HK-2 (cell line): ENCODE measurements around the gene GRIK2.

Experiments used
- DNase-seq: peaks from one replicate; pipeline ENCODE4 v3.0.0-alpha.2; 2018; ENCODE audit not compliant: unreplicated experiment

The GRIK2 gene

DNA sequence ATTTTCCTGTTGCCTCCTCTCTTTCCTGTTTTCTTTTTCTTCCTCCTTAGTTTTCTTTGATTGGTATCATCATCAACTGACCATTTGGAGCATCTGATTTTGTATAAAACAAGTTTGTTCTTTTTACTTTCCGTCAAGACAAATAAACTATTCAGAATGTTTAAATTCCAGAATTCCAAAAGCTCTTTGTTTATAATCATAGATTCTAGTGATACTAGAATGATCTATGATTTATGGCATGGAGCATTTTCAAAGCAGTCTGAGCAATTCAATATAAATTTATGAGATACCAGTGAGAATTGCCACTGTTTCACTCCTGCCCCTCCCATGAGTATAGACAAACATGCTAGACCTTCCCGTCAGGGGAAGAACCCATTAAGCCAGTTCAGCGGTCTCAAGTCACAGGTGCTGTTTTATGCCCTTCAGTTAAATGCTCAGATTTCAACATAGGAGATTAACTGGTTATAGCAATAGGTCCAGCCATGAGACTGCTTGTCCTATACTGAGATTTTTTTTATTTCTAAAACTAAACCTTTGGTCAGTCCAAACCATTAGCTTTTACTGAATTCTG, 60.7 kb downstream of the GRIK2 start:
- DNase-seq = no peak

DNA sequence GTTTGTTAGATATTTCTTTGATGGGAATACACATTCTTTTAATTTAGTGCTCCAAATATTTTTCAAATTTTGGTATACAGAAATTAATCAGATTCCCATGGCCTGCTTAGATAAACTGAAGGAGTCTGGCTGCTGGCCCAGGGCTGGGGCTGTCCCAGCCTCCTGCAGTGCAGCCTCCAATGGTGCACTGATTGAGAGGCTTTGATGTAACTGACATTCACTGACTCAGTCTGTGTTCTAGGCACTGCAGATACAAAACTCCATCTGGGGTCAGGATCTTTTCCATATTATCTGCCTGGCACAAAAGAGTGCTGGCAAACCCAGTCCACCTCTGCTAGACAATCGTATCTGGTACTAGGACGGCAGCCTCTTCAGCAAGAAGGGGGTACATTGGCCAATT, 64.8 kb downstream of the GRIK2 start:
- no peak for DNase-seq

DNA sequence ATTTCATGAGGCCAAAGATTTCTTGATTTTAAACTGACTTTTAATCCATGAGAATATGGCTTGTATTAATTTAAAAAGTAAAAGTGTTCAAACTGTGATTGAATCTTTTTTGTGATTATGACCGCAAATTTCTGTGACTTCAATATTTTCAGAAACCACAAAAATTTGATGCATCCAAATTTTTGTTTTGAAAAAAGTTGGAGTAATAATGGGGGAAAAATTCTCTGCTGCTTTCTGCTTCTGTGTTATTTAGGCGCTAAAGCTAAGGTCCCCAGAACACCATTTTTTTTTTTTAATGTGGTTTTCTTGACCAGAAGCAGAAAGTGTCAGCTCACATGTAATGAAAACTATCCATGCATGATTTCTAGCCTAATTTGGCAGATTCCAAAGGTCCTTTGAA, 65.3 kb downstream of the GRIK2 start:
- DNase-seq = no peak

DNA sequence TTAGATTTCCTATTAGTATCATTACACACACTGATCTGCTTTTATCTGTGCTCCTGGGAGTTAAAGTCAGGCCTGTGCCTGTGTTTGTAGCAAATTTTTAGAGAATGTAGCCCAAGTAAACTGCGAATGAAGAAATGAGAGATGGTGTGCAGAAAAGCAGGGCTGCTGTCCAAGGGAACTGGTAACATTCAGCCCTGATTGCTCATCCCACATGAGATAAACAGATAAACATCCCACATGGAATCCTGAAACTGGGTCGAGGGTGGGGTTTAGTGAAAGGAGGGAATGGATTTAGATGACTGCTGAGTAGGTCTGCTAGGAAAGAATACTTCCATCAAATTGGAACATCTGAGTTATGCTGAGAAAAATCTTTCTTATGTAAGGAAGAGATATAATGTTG, 69.1 kb downstream of the GRIK2 start:
- DNase-seq = no peak

DNA sequence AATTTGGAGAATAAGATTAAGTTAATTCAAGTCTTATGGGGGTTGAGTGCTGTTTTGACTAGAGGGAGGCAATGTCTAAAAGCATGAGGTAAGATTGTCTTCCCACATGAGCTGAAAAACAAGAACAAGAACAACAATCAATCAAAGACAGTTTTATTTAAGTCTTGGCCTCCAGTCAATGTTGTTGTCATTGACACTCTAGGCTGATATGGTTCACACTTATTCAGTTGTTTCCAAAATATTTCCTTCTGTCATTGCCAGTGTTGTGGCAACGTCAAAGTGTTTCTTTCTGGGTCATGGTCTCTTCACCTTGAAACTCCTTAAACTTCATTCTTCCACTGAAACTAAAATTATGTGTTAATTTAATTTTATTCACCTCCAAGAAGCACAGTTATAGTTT, 72.4 kb downstream of the GRIK2 start:
- DNase-seq = no peak

DNA sequence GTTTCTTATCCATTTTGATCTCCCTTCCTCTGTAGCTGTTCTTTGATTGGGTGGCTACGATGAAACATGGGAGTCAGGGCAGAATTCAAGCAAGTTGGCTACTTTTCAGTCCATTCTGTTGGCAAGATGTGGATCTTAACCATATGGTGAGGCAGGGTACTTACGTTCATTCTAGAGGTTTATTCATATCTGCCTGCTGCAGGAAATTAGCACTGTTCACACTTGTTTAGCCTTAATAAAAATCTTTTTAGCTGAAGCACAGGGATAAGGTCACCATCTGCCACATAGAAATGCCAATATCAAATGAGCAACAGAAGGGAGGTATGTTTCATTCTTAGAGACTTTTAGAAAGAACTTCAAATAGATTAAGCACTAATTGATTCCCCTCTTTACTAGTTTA, 83.9 kb downstream of the GRIK2 start:
- no peak for DNase-seq

DNA sequence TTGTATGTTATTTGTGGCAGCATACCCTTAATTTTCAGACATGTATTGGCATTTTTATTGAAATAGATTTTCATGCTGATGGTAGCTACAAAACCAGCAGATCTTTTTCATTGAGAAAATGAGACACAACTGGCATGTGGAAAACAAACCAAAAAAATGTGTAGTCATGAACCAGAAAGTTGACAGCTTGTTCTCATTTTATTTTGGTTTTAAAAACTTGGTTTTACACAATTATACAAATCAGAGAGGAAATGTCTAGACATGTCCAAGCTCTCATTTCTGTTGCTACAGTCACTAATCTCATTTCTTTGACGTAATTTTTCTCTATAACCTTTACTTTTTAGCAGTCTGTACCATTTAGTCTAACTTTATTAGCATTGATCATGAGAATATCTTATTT, 85.4 kb downstream of the GRIK2 start:
- no peak for DNase-seq

DNA sequence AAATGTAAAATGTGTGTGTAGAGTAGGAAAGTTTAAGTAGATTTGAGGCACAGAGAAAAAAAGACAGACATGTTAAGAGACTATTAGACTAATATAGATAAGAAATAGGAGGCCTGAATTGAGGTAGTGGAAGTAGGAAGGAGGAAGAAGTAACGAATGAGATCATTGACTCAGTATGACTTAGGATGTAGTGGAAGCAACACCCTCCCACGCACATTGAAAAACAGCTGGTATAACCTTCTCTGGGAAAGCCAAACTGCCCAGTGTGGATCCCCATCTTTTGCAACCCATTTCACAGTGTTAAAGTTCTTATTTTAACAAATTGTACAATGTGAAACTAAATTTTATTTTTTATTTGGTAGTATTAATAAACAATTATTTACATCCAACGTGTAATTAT, 89.1 kb downstream of the GRIK2 start:
- no peak for DNase-seq

DNA sequence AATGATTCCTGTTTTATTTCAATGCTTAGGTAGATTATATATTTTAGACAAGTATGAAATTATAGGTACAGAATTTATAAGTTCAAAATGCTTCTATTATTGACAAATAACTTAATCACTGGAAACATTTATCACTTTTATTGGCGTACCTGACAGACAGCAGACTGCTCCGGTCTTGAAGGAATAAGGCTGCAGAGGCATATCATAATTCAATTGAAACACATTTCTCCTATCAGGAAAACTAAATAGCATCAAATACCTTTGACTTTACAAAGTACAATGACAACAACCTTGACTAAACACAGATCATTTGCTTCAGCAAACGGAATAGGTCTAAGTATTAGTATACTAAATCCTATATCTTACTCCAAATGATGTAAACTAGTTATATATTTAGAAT, 91.3 kb downstream of the GRIK2 start:
- DNase-seq = no peak

DNA sequence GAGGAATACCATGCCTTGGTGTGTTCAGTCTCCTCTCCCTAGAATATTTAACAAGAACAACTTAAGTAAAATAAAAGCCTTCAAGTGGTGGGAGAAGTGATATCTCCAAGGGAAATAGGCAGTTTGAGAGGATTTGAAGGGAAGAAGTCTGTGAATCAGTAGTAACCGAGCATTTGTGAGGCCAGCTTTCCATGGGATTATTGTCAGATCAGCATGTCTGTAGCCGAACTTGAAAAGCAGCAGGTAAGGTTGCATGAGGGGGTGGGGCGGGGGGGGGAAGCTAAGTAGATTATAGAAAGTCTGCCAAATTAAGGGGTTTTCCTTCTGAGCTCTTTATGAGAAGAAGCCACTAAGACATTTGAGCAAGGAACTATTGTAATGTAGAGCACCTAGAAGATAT, 92.6 kb downstream of the GRIK2 start:
- DNase-seq = no peak

DNA sequence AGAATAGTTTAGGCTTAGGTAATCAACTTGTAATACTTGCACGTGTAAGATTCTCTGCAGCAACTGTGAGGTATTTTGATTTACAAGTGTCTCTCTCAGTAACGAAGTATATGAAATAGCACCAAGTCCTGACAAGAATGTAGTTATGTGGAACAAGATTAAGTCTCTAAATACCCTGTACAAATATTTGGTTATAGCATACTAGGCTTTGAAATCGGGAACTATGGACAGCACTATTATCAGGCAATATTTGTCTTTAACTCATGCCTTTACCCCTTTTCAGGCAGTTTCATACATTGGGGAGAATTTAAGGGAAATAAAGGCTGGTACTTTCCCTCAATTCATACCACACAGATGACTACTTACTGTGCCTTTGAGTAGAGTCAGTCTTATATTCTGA, 93.2 kb downstream of the GRIK2 start:
- DNase-seq = no peak

DNA sequence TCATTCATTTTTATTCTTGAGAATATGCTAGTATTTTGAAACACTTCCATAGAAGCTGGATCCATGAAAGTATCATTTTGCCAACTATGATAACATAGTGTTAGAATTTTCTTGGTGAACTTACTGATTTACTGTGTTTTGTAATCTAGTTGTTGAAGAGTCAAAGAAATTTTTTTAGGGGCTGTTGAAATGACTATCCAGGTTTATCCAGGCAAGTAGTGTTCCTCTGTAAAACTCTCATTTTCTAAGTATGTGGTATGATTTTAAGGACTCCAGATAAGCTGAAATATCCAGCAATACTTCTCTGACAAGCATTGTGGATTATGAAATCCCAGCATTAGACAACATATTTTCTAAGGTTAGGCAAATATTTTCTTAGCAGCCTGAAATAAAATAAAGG, 95.9 kb downstream of the GRIK2 start:
- no peak for DNase-seq

DNA sequence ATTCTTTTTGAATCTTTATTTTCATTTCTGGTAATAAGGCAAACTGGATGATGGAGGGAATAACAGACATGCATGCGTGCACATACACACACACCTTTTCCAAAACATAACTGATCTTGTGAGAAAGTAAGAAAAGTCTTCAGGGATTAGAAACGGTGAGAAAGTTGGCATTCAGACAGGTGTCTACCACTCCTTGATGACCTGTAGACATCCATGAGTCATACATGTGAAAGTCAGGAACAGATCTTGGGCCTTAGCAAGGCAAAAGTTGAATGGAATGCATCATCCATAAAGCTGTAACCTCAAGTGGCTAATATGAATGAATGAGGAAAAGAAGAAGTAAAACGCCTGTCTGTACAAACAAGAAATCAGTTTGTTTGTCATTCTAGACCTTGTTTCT, 97.3 kb downstream of the GRIK2 start:
- DNase-seq = no peak

DNA sequence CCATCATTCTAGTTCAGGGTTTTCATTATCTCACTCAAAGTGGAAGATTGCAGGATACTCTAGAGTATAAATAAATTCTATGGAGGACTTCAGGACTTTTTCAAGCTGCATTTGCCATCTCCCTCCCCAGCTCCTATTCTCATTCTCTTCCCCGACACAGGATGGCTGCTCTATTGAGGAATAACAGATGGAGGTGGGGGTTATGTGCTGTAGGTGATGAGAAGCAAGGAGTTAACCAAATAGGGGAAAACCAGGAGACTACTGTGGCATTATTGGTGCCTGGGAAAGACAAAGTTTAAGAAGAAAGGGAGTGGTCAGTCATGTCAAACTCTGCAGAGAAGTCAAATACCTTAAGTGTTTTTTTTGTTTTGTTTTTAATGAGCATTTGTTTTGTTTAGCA, 109.3 kb downstream of the GRIK2 start:
- DNase-seq = no peak

DNA sequence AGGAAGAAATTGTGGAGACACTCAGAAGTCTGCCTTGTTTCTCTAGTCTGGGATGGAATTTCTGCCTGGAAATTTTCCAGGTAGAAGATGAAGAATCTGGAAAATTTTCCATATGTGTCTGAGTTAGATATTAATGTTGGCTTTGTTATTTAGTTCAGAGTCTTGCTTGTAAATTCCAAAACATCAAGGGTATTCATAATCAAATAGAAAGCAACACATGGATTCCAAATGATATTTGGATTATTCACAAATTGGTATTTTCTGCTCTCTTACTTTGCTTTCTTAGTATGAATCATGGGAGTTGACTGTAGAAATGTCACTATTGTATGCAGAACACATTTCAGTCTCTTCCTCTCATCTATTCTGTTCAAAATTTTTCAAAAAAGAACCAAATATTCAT, 116.0 kb downstream of the GRIK2 start:
- no peak for DNase-seq

DNA sequence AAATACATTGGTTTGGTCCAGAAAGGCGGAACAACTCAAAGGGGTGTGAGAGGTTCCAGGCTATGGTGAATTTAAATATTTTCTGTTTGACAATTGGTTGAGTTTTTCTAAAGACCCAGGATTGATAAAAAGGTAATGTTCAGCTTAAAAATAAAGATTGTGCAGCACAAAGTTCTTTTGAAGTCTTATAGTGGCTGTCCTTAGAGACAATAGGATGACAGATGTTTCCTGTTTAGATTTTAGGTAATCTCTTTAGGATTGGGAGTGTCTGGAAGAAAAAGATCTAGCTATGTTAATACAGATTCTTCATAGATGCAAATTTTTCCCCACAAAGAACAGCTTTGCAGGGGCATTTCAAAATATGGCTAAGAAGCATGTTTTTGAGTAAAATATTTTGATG, 119.7 kb downstream of the GRIK2 start:
- no peak for DNase-seq

DNA sequence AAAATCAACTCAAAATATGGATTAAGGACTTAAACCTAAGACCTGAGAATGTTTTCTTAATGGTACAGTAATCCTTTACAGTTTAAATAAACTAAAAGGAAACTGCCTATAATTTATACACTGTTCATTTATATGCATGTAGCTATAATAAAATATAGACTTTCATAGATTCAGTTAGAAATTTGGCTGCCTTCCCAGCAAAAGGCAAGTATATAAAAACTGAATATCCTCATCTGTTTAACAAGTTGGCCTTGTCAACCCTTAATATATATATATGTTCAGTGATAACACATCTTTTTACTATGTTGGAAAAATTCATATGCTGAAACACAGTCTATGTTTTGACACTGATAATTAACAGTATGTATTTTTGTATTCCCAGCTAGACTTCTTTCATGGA, 123.1 kb downstream of the GRIK2 start:
- DNase-seq = no peak

DNA sequence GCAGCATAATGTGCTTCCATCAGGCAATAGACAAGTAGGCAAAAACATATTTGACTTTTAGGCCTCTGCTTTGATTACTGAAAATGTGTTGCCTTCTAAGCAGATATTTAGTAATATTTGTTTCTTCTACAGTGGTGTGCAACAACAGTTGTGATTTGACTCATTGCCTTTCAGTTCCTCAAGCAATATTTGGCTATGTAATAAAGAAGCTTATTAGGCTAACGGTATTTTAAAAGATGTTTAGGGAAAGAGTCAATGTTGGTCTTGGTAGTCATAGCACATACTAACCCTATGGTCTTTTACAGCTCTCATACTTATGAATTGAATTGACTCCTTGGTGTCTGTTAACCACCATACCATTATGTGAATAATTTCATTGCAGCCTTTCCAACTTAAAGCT, 124.1 kb downstream of the GRIK2 start:
- no peak for DNase-seq

DNA sequence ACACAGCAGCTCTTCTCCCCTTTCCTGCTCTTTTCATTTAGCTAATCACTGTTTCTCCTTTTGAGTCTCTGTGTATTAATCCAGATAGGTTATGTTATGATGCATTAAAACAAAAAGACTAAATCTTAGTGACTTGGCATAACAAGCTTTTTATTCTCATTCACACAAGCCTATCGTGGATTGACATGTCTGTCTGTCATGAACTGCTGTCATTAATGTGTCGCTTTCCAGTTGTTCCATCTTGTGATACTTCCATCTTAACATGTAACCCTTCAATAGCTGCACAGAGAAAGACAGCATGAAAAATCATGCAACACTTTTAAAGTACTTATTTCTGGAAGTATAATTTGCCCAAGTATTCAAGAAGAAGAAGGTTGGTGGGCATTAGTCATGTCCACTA, 128.7 kb downstream of the GRIK2 start:
- no peak for DNase-seq

DNA sequence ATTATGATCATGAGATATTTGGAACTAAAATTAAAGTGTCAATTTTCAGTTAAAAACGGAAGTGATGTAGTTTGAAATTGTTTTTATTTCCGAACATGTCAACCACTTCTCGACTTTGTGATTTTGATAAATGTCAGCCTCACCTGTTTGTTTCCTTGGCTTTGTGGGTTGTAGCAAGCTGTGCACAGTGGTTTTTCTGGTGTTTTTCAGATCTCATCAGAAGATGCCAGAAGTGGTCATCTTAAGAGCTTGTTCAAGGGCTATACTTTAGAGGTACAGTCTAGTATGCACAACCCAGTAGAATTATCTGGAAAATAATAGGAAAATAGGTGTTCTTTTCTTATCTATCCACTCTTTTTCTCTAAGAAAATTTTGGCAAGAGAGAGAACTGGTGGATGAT, 134.0 kb downstream of the GRIK2 start:
- DNase-seq = no peak

DNA sequence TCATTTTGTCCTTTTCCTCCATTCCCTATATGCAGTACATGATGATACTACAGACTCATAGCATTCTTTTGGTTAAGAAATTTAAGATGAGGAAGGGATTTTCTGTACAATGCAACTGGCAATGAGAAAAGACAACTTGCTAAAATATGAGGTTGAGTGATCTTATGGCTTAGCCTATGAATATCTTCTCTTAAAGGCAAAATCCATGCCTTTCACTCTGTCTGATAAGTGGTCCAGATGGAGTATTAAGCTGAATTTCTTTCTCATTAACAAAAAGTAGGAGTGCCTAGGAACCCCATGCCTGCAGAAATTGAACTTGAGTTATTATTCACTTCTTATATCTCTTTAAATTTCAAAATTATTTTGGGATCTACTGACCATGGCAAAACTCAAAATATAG, 135.3 kb downstream of the GRIK2 start:
- DNase-seq = no peak

DNA sequence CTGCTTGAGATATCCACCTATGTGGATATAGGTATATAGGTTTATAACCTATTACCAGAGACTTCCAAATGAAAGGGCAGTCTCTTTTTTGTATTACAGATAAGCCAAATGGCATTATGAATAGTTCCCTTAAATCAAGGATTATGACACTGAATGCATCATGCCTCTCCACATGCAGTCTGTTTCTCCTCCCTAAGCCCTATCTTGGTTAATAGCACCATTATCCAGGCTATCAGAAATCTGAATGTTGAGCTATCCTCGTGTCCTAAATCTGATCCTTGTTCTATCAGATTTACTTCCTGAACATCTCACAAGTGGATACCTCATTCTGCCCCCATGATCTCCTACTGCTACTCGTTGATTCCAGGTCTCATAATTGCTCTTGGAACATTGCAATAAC, 138.0 kb downstream of the GRIK2 start:
- no peak for DNase-seq

DNA sequence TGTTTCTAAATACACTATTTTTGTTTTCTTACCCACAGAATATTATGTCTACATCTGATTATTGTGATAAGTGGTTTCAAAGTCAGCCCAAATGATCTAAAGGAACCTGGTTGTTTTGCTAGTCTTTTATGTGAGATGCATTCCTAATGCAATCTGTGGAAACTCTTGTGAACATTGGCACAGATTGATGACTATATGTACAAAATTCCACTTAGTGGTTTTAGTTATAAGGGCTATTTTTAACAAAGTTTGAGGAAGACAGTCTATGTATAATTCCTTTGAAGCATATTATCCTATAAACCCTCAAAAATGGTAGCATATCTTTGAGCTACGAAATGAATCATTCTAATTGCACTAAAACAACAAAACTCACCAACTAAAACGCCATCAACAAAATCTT, 140.9 kb downstream of the GRIK2 start:
- no peak for DNase-seq

DNA sequence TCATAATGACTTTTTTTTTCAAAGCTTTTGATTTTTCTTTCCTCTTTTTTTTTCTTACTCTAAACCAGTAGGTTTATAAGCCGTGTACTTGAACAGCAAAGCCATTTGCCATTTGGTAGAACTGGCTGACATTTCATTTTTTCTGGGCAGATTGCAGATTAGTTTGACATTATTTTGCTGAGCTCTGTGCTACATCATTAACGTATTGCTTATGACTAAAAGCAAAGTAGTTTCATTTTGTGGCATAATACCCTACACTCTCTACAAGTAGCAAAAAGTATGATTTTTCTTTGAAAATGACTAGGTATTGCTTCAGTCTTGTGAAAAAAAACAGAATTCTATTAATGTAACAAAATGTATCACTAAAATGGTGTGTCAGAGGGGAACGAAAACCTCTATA, 141.3 kb downstream of the GRIK2 start:
- no peak for DNase-seq

DNA sequence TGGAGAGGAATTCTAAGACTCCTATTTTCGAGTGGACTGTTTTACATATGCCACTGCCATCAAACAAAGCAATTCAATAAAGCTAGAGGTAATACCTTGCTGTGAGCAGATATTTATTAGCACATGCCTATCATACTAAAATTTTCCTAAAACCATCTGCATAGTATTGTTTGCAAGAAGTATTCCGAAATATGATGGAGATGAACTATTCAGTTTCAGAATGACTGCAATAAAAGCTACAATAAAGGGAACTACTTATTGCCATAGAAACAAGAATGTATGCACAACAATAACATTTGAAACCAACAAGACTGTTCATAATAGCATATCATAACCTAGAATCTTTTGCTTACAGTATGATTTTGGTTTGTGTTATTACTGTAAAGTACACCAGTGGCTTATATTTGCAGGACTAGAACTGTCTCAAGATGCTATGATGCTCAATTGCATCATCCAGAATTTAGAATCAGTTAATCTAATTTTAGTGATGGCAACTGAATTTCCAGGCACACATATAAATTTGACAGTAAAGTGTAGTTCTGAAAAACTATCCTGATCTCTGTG, 144.3 kb downstream of the GRIK2 start:
- DNase-seq = no peak
